Glomerular endothelial cell (primary cell): ENCODE data around the gene HLA-DMA. TPM values are rescaled to one million over a fixed set of nuclear protein-coding genes. Genes with fewer than 3 reads are reported as not detected.

ENCODE experiments used
- DNase-seq: peaks from one replicate; pipeline ENCODE4 v3.0.0-alpha.2; 2011; ENCODE audit warnings: low read depth, low spot score; ENCODE audit errors: extremely low read depth
- total RNA-seq: library from RNA; depleted of rRNA; stranded (reverse); fragments of >200 nt; gene quantifications from 2 replicates; pipeline ENCODE4 v1.2.3, GENCODE V29; 2015

HLA-DMA gene
- total RNA-seq: 0.53 and 0.99 TPM in 2 replicates

DNA sequence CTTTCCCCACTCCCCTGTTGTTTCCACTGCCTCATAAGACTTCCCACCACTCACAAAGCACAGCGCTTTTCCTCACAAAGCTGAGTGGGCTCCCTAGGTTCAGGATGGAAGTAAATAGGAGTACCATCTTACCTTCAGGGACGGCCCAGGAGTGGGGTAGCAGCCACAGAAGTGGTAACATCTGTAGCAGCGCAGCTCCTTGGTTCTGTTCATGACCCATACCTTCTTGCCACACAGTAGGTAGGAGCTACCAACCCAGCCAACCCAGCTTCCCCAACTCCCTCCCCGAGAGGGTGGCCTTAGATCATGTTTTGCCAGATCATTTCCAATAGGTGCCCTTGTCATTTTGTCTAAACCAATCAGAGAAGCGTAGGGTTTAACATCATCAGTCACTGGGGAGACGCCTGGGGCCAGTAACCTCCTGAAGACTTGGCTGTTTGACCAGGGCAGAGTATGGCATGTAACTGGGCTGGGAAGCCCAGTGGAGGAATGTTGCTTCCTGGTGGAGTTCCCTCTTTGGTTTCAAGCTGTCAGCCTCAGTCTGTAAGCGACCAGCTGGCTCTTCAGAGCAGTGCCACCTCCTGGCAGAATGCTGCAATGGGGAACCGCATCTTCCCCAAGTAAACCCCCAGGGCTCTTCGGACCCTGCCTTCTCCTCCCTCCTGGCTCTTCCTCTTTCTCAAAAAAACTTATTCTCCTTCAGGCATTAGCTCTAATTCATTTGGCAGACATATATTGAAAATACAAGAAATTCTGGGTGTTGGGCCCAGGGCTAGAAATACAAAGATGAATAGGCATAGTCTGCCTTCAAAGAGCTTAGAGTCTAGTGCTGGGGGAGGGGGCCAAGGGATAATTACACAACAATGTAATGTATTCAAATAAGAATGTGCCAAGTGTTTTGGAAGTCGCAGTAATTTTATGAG lies at the start of gene HLA-DMA:
TSS of gene HLA-DMA (minus strand) at position 281 of the 923 bp plus-strand sequence. CDS start at position 220, 61 bp downstream.
- DNase-seq: no peak

DNA sequence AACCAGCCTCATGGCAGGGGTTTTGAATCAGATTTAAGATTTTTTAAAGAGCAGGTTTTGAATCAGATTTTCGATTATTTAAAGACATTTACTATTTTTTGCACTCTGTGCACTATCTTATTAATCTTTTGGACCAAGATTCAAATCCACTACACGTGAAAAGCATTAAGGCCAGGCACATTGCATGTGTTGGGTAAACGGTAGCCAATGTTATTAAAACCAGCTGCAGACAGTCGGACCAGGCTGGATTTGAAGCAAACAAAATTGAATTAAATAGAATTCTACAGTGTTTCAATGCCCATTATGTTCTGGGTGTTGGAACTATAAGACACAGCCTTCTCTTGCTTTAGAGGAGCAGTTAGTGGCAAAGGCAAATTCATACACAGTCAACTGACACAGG lies 48.8 kb upstream of the HLA-DMA start:
- DNase-seq: no peak

- DNase-seq: no peak
Measured at GRCh38 chr6:33000055-33000454, 47.2 kb upstream of the HLA-DMA start.

DNA sequence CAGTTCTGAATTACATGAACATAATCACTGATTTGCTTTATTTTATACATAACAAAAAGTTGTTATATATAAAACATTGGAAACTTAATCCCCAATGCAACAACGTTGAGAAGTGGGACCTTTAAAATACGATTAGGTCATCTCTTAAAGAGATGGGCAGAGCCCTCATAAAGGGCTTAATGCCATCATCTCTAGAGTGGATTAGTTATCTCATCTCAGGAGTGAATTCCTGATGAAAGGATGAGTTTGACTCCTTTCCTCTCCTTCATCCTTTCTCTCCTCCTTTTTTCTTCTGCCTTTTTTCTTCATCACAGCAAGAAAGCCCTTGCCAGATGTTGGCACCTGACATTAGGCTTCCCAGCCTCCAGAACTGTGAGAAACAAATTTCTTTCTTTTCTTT lies 42.6 kb upstream of the HLA-DMA start:
- no peak for DNase-seq

- DNase-seq: no peak
Measured at GRCh38 chr6:32993363-32993973, 40.6 kb upstream of the HLA-DMA start.

DNA sequence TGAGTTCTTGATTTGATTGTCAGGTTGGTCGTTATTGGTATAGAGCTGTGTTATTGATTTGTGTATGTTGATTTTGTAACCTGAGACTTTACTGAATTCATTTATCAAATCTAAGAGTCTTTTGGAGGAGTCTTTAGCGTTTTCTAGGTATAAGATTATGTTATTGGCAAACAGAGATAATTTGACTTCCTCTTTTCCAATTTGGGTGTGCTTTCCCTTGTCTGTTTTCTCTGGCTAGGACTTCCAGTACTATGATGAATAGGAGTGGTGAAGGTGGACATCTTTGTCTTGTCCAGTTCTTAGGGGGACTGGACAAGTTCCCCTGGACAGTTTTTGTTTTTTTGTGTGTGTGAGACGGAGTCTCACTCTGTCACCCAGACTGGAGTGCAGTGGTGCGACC lies 39.1 kb upstream of the HLA-DMA start:
- DNase-seq: no peak

DNA sequence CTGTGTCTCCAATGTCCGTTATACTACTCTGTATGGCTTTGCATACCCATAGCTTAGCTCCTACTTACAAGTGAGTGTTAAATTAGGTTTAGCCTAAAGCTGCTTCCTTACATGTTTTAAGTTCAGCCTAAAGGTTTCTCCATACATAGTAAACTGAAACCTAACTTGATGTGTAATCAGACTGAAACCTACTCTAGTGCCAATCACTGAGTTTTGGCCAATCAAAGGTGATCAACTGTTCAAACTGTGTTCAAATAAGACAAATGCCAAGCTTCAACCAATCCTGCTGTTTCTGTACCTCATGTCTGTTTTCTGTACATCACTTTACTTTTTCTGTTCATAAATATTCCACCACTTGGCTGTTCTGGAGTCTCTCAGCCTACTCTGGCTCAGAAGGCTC lies 36.5 kb upstream of the HLA-DMA start:
- no peak for DNase-seq

GRCh38 chr6:32984622-32985389 lies 31.9 kb upstream of the HLA-DMA start:
- DNase-seq: no peak

- DNase-seq: no peak
Measured at GRCh38 chr6:32983964-32984621, 31.2 kb upstream of the HLA-DMA start.

DNA sequence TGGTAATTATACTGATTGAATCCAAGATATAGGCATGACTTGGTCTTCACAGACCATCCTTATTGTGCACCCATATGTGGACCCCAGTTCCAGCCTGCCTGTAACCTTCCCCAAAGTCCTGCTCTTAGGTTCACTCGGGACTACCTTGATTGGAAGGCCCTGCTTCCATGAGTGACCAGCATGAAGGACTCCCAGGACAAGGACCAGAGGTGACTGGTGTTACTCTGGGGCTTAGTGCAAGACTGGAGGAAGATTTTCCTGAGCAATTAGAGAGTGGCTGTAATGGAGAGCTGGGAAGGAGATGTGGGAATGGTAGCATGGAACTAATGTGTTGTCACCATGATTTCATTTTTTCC lies 30.6 kb upstream of the HLA-DMA start:
- DNase-seq: no peak

GRCh38 chr6:32982702-32983492 lies 30.0 kb upstream of the HLA-DMA start:
- DNase-seq: no peak

DNA sequence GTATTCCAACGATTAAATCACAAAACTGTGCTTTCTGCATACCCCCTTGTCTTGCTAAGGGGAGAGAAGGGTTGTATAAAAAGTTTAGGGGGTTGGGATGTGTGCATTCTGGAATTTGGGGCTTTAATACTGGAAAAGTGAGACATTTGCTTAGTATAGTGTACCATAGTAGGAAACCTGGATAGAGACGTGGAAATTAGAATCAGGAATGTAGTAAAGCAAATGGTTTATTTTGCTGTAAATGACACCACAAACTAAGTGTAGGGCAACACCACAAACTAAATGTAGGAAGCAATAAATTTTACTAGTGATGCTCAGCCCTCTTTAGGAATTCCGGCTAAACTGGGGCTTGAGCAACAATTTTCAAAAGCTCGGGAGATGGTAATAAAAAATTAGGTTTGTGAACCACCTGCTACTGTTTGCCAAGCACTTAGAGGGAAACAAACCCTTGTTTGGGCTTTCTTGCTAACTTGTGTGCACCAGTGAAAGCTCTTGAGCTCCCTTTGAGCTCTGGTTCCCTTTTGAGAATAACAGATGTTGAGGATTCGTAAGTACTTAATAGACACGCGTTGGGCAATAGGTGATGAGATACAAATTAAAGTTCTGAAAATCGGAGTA lies 29.3 kb upstream of the HLA-DMA start:
- DNase-seq: no peak

- no peak for DNase-seq
Measured at GRCh38 chr6:32980488-32981038, 27.7 kb upstream of the HLA-DMA start.

DNA sequence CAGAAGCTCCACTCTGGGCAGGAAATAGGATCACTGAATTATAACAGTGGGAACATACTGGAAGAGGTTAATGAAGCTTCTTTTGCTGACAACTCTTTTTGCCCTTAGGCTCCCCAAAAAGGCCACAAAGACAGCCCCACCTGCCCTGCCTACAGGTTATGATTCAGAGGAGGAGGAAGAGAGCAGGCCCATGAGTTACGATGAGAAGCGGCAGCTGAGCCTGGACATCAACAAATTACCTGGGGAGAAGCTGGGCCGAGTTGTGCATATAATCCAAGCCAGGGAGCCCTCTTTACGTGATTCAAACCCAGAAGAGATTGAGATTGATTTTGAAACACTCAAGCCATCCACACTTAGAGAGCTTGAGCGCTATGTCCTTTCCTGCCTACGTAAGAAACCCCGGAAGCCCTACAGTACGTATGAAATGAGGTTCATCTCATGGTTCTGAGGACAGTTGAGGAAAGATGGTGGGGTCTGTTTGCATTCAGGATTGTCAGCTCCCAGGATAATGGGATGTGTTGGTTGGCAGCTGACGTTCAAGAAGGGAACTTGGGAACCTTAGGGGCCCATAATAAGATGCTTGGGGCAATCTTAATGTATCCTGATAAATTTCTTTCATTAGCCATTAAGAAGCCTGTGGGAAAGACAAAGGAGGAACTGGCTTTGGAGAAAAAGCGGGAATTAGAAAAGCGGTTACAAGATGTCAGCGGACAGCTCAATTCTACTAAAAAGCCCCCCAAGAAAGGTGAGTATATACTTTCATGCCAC lies 27.0 kb upstream of the HLA-DMA start:
- no peak for DNase-seq

DNA sequence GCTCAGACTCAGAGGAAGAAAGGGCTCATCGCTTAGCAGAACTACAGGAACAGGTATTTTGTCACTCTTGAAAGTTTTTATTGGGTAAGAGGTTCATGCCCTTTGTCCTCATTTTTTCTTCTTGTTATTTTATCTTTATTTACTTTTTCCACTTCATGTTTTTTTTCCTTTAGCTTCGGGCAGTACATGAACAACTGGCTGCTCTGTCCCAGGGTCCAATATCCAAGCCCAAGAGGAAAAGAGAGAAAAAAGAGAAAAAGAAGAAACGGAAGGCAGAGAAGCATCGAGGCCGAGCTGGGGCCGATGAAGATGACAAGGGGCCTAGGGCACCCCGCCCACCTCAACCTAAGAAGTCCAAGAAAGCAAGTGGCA lies 25.0 kb upstream of the HLA-DMA start:
- no peak for DNase-seq

DNA sequence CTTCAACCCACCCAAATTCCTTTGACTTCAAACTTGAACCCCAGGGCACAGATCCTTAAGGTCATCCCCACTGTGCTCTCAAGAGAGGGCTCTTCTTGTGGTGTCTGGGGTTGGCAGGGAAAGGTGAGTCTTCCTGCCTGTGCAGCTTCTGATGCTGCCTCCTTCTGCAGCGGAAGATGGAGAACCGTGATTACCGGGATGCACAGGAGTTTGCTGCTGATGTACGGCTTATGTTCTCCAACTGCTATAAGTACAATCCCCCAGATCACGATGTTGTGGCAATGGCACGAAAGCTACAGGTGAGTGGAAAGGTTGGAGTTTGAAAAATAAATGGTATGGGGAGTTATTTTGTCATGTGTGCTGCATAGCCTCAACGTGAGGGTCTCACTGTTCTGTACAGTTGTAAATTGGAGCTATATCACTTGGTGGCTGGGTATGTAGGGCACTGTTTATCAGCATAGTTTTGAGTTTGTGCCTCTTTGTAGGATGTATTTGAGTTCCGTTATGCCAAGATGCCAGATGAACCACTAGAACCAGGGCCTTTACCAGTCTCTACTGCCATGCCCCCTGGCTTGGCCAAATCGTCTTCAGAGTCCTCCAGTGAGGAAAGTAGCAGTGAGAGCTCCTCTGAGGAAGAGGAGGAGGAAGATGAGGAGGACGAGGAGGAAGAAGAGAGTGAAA lies 24.5 kb upstream of the HLA-DMA start:
- DNase-seq: no peak

DNA sequence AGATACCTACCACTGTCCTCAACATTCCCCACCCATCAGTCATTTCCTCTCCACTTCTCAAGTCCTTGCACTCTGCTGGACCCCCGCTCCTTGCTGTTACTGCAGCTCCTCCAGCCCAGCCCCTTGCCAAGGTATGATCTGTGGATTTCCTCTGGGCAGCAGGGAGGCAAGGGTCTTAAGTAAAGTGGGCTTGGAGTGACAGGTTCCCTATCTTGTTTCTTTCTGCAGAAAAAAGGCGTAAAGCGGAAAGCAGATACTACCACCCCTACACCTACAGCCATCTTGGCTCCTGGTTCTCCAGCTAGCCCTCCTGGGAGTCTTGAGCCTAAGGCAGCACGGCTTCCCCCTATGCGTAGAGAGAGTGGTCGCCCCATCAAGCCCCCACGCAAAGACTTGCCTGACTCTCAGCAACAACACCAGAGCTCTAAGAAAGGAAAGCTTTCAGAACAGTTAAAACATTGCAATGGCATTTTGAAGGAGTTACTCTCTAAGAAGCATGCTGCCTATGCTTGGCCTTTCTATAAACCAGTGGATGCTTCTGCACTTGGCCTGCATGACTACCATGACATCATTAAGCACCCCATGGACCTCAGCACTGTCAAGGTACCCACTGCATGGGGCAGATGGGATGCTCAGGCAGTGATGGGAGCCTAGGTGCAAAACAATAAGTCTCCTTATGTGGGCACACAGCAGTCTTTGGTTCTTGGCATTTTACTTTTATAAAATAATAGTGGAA lies 23.6 kb upstream of the HLA-DMA start:
- no peak for DNase-seq

DNA sequence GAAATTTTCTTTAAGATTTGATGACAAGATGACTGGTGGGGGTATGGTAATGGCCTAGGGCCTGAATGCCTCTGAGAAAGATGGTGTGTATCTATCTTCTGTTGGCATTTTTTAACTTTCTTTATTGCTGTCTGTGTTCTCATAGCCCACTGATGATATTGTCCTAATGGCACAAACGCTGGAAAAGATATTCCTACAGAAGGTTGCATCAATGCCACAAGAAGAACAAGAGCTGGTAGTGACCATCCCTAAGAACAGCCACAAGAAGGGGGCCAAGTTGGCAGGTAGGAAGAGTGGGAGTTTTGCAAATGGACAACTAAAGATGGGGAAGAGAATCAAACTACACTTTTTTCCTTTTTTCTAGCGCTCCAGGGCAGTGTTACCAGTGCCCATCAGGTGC lies 23.0 kb upstream of the HLA-DMA start:
- no peak for DNase-seq
